HL-60 (cell line): Measurements from ENCODE around the gene BTG4.

Experiments used
- DNase-seq, 2 experiments: peaks; one replicate each; pipeline ENCODE4 v3.0.0-alpha.2; 2010 to 2020; ENCODE audit warnings: low read depth in 1 of 2, low spot score in 1 of 2
- H3K27ac ChIP-seq: fragments of 250-450 bp; sonication (Bioruptor Pico); replicated peaks from 2 replicates; pipeline ENCODE4 v1.5.1; 2020; ENCODE audit warnings: mild to moderate bottlenecking, moderate library complexity
- H3K27me3 ChIP-seq: fragments of 250-450 bp; sonication (Bioruptor Pico); 2 replicates; pipeline ENCODE4 v1.5.1; 2021; ENCODE audit warnings: mild to moderate bottlenecking, moderate library complexity; ENCODE audit not compliant: insufficient read depth, poor library complexity, severe bottlenecking
- H3K4me3 ChIP-seq: replicated peaks from 2 replicates; pipeline ENCODE4 v1.5.1; 2011; ENCODE audit warnings: mild to moderate bottlenecking, control low read depth, low read length; ENCODE audit not compliant: insufficient read depth
- GABPA ChIP-seq: IDR thresholded peaks from 2 replicates; pipeline ENCODE4 v1.6.1; 2012; ENCODE audit warnings: low read depth
- POLR2AphosphoS5 ChIP-seq: IDR thresholded peaks from 2 replicates; pipeline ENCODE4 v1.6.1; 2012; ENCODE audit warnings: low read depth
- SPI1 ChIP-seq: IDR thresholded peaks from 2 replicates; pipeline ENCODE4 v1.6.1; 2012; ENCODE audit warnings: low read depth, mild to moderate bottlenecking, borderline replicate concordance
- TF ChIP-seq, protein P1 (sequence below): IDR thresholded peaks from one replicate; pipeline ENCODE4 v1.5.1; 2011; ENCODE audit warnings: low read length, control low read depth, inconsistent platforms; ENCODE audit not compliant: insufficient read depth
- TF ChIP-seq, protein P2 (sequence below): IDR thresholded peaks from 2 replicates; pipeline ENCODE4 v1.6.1; 2012; ENCODE audit warnings: low read depth; ENCODE audit not compliant: insufficient replicate concordance

BTG4 gene

DNA sequence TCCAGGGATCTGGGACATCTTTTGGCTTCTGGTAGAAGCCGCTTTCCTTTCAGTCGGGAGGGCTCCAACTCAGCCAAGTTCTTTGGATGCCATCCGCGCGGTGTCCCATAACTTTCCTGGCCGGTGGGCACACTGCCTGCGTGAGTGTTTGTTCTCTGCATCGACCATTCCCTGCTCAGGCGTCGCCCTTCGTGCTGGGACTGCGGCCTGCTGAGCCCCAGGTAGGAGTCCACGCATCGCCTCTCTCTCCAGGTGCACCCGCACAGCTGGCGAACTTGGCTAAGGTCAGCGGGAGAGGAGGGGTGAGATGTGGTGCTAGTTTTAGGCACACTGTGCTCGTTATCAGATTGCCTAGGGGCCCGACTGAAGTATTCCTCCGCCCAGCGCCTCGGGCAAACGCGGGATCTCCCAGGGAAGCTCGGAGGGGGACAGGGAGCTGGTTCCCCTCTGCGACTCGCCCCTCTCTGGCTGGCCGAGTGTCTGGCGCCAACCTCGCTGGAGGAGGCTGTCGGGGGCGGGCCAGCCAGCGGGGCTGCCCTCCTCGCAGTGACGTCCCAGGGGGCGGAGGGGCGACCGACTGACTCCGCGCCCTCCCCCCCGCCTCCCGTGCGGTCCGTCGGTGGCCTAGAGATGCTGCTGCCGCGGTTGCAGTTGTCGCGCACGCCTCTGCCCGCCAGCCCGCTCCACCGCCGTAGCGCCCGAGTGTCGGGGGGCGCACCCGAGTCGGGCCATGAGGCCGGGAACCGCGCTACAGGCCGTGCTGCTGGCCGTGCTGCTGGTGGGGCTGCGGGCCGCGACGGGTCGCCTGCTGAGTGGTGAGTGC lies 28.1 kb upstream of the BTG4 start, which contains the start of gene LAYN:
LAYN (plus strand) TSS at position 607 of the 823 bp plus-strand sequence; CDS start at position 731, 124 bp downstream.
- DNase-seq = no peak

DNA sequence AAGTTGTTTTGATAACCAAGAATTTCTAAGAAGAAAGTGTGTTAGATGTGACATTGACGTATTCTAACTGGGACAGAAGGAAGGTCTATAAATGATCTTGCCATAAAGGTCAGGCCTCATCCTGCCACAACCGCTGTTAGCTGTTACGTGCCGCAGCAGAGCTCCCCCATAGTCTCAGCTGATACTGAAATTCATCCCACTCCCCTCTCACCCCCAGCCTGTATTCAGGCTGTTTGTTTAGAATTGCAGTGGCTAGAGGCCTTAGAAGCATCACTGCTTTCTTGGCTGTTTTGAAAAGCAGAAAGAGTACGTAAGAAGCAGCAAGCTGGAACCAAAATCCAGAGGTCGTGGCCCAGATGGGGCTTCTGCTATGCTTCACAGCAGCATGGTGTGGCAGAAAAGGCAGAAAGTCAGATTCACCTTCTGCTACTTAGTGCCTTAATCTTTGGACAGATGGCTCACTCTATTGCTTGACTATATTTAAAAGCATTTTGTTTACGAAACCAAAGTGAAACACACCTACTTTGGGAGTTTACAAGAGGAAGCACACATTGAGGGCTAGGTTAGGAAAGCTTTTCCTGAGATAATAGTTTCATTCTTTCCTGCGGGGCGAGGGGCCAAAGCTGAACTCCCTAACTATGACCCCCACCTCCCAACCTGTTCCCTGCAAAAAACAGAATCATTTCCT lies 27.4 kb upstream of the BTG4 start:
- Histone ChIP-seq H3K4me3 (no peak overlapping the region), H3K27me3 (peaks cover 58% of the 10 kb centered on the region)

More for the DNA sequence above, 28.1 kb upstream of the BTG4 start, which contains the start of gene LAYN:
- TF ChIP-seq, protein P1, sequence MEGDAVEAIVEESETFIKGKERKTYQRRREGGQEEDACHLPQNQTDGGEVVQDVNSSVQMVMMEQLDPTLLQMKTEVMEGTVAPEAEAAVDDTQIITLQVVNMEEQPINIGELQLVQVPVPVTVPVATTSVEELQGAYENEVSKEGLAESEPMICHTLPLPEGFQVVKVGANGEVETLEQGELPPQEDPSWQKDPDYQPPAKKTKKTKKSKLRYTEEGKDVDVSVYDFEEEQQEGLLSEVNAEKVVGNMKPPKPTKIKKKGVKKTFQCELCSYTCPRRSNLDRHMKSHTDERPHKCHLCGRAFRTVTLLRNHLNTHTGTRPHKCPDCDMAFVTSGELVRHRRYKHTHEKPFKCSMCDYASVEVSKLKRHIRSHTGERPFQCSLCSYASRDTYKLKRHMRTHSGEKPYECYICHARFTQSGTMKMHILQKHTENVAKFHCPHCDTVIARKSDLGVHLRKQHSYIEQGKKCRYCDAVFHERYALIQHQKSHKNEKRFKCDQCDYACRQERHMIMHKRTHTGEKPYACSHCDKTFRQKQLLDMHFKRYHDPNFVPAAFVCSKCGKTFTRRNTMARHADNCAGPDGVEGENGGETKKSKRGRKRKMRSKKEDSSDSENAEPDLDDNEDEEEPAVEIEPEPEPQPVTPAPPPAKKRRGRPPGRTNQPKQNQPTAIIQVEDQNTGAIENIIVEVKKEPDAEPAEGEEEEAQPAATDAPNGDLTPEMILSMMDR = no peak
- Histone ChIP-seq H3K4me3 (no peak within 1 kb of the TSS), H3K27ac (no peak within 1 kb of the TSS), H3K27me3 (peaks cover 55% of the 10 kb centered on the region)

DNA sequence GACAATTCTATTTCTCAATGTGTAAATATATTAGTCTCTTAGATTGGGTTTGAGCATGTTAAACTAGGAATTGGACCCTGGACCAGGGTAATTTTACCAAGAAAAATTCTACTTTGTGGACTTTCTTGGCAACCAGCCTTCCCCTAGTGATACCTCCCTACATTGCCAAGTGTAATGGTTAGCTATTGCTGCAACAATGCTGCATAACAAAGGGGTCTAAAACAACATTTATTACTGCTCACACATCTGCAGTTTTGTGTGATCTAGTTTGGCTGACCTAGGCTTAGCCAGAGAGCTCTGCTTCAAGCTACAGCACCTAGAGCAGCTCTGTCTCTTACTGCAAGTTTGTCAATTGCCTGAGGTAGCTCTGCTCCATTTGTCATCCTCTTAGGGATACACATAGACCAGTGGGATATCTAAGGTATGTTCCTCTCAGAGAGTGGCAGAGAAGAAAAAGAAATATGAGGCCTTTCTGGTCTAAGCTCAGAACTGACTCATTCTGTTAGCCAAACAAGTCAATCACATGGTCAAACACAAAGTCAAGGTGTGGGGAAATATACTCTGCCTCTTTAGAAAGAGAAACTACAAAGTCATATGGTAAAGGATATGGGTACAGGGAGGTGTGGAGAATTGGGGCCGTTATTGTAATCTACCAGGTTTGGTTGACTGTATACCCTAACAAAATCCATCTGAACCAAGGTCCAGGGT lies 26.4 kb upstream of the BTG4 start:
- peaks cover 59% of the 10 kb centered on the region for H3K27me3 ChIP-seq

More for the DNA sequence above, 27.4 kb upstream of the BTG4 start:
- DNase-seq = no peak
- TF ChIP-seq POLR2AphosphoS5 (no peak), SPI1 (no peak), GABPA (no peak)
- TF ChIP-seq, protein P2, sequence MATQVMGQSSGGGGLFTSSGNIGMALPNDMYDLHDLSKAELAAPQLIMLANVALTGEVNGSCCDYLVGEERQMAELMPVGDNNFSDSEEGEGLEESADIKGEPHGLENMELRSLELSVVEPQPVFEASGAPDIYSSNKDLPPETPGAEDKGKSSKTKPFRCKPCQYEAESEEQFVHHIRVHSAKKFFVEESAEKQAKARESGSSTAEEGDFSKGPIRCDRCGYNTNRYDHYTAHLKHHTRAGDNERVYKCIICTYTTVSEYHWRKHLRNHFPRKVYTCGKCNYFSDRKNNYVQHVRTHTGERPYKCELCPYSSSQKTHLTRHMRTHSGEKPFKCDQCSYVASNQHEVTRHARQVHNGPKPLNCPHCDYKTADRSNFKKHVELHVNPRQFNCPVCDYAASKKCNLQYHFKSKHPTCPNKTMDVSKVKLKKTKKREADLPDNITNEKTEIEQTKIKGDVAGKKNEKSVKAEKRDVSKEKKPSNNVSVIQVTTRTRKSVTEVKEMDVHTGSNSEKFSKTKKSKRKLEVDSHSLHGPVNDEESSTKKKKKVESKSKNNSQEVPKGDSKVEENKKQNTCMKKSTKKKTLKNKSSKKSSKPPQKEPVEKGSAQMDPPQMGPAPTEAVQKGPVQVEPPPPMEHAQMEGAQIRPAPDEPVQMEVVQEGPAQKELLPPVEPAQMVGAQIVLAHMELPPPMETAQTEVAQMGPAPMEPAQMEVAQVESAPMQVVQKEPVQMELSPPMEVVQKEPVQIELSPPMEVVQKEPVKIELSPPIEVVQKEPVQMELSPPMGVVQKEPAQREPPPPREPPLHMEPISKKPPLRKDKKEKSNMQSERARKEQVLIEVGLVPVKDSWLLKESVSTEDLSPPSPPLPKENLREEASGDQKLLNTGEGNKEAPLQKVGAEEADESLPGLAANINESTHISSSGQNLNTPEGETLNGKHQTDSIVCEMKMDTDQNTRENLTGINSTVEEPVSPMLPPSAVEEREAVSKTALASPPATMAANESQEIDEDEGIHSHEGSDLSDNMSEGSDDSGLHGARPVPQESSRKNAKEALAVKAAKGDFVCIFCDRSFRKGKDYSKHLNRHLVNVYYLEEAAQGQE = no peak
- TF ChIP-seq, protein P1 = no peak
- H3K27ac ChIP-seq = no peak overlapping the region

More for the DNA sequence above, 26.4 kb upstream of the BTG4 start:
- Histone ChIP-seq H3K27ac (no peak overlapping the region), H3K4me3 (no peak overlapping the region)
- no peak for DNase-seq
- TF ChIP-seq SPI1 (no peak), GABPA (no peak), POLR2AphosphoS5 (no peak)
- TF ChIP-seq, protein P1 = no peak
- TF ChIP-seq, protein P2 = no peak
